K562 (cell line): ENCODE data around the gene SPNS1. TPM values are rescaled to one million over a fixed set of nuclear protein-coding genes. Genes with fewer than 3 reads are reported as not detected.

Experiments
- CBX2 ChIP-seq: fragments of 200-600 bp; sonication (generic); IDR thresholded peaks from one replicate; pipeline ENCODE4 v1.6.1; 2012; ENCODE audit warnings: mild to moderate bottlenecking, low read length, inconsistent platforms; ENCODE audit not compliant: insufficient read depth, poor library complexity, severe bottlenecking
- CLOCK ChIP-seq: fragments of 250-450 bp; sonication (Bioruptor Pico); IDR thresholded peaks from 2 replicates; pipeline ENCODE4 v1.4.0; 2020; ENCODE audit warnings: mild to moderate bottlenecking, moderate library complexity, borderline replicate concordance
- CREB3L1 ChIP-seq: fragments of 450-650 bp; IDR thresholded peaks from 2 replicates; pipeline ENCODE4 v1.6.1; 2014; ENCODE audit warnings: low read depth, mild to moderate bottlenecking, moderate library complexity, borderline replicate concordance
- DLX4 ChIP-seq: fragments of 250-450 bp; sonication (Bioruptor Pico); IDR thresholded peaks from 2 replicates; pipeline ENCODE4 v1.6.1; 2021; ENCODE audit warnings: mild to moderate bottlenecking
- FOSL1 ChIP-seq: fragments of 200-800 bp; sonication (Bioruptor generic); conservative IDR thresholded peaks from 2 replicates; pipeline ENCODE4 v1.6.1; 2016; ENCODE audit warnings: missing genetic modification characterization, missing compliant biosample characterization
- HIVEP1 ChIP-seq: fragments of 250-450 bp; sonication (Bioruptor Pico); IDR thresholded peaks from 2 replicates; pipeline ENCODE4 v1.4.0; 2020; ENCODE audit warnings: mild to moderate bottlenecking
- IRF9 ChIP-seq: fragments of 450-650 bp; IDR thresholded peaks from 2 replicates; pipeline ENCODE4 v1.6.1; 2016; ENCODE audit warnings: missing biosample characterization, missing genetic modification characterization
- POU5F1 ChIP-seq: fragments of 150-350 bp; IDR thresholded peaks from 2 replicates; pipeline ENCODE4 v1.6.1; 2014; ENCODE audit warnings: borderline replicate concordance, low read length, low read depth, mild to moderate bottlenecking; ENCODE audit not compliant: partially characterized antibody
- RHOXF2B ChIP-seq: fragments of 250-450 bp; sonication (Bioruptor Pico); conservative IDR thresholded peaks from 2 replicates; pipeline ENCODE4 v1.5.1; 2021
- TCF15 ChIP-seq: fragments of 250-450 bp; sonication (Bioruptor Pico); IDR thresholded peaks from 2 replicates; pipeline ENCODE4 v1.8.0; 2022; ENCODE audit warnings: moderate library complexity, mild to moderate bottlenecking, inconsistent platforms
- THAP7 ChIP-seq: fragments of 250-450 bp; sonication (Bioruptor Pico); IDR thresholded peaks from 2 replicates; pipeline ENCODE4 v1.5.0; 2021
- TRIM25 ChIP-seq: fragments of 450-650 bp; IDR thresholded peaks from 2 replicates; pipeline ENCODE4 v1.7.0; 2016; ENCODE audit warnings: borderline replicate concordance
- ZBTB33 ChIP-seq: sonication (generic); formaldehyde crosslinking; IDR thresholded peaks from 2 replicates; pipeline ENCODE4 v1.8.1; 2023; ENCODE audit warnings: mild to moderate bottlenecking, missing genetic modification reagents
- ZC3H4 ChIP-seq: sonication (generic); formaldehyde crosslinking; IDR thresholded peaks from 2 replicates; pipeline ENCODE4 v1.9.0; 2021; ENCODE audit warnings: missing genetic modification reagents, borderline replicate concordance
- ZKSCAN8 ChIP-seq: fragments of 200-800 bp; sonication (Bioruptor generic); IDR thresholded peaks from 2 replicates; pipeline ENCODE4 v1.6.1; 2016; ENCODE audit warnings: missing genetic modification characterization, missing compliant biosample characterization
- polyA plus RNA-seq, 8 experiments: library from polyadenylated mRNA; depleted of rRNA in 4 of 8; stranded (reverse) in 5 of 8; unstranded in 3 of 8; fragments of >200 nt; fragmentation: Nextera tagmentation in 2 of 8; fragmentation: Illumina TruSeq in 1 of 8; extraction: Ambion mirVana in 2 of 8; extraction: Trizol in 1 of 8; gene quantifications; 2 replicates each; pipeline versions ENCODE4 v1.2.1 to v1.2.3, GENCODE V29; 2011 to 2014; ENCODE audit warnings: inconsistent platforms in 1 of 8, missing spikeins in 1 of 8
- total RNA-seq, 7 experiments: library from RNA; depleted of rRNA in 6 of 7; stranded (reverse); fragments of >200 nt in 6 of 7; fragmentation: Illumina TruSeq in 2 of 7; extraction: Trizol in 2 of 7; gene quantifications; 2 replicates each; pipeline versions ENCODE4 v1.2.1 to v1.2.3, GENCODE V29; 2011 to 2021; ENCODE audit warnings: low replicate concordance in 1 of 7

The SPNS1 gene
- total and polyA plus RNA-seq, 9 of the 15 experiments (the other 6 are each of a cell fraction or from before 2014, with no cell fraction given) = 0.58 to 64.9 (median 13.7) TPM

- 0 out of 2 replicates have a peak, but pooled peaks have one; percentile 34 for TF ChIP-seq TRIM25
- no peak for TF ChIP-seq FOSL1 (tag)
- TF ChIP-seq RHOXF2B = no peak
- no peak for TF ChIP-seq TCF15 (CRISPR knock-in tag)
- TF ChIP-seq CBX2 = no peak
- TF ChIP-seq DLX4 = no peak
- TF ChIP-seq CREB3L1 = no peak
- no peak for TF ChIP-seq HIVEP1
- no peak for TF ChIP-seq THAP7 (CRISPR knock-in tag)
- no peak for TF ChIP-seq POU5F1
- no peak for TF ChIP-seq ZBTB33 (CRISPR knock-in tag)
- no peak for TF ChIP-seq ZKSCAN8
- no peak for TF ChIP-seq CLOCK (CRISPR knock-in tag)
- 0 out of 2 replicates have a peak, but pooled peaks have one; percentile 25 for TF ChIP-seq ZC3H4 (CRISPR knock-in tag)
- no peak for TF ChIP-seq IRF9 (tag)
These were observed 23.1 kb upstream of the SPNS1 start (continued) for GRCh38 chr16:28951410-28951943.
